ENCODE measurements around the gene TSHZ2.
"Not testable (repeated sequence)": the region's sequence is repeated elsewhere in the genome, so short reads cannot be mapped to it uniquely, and the experiment has no call there.

Gene TSHZ2

DNA sequence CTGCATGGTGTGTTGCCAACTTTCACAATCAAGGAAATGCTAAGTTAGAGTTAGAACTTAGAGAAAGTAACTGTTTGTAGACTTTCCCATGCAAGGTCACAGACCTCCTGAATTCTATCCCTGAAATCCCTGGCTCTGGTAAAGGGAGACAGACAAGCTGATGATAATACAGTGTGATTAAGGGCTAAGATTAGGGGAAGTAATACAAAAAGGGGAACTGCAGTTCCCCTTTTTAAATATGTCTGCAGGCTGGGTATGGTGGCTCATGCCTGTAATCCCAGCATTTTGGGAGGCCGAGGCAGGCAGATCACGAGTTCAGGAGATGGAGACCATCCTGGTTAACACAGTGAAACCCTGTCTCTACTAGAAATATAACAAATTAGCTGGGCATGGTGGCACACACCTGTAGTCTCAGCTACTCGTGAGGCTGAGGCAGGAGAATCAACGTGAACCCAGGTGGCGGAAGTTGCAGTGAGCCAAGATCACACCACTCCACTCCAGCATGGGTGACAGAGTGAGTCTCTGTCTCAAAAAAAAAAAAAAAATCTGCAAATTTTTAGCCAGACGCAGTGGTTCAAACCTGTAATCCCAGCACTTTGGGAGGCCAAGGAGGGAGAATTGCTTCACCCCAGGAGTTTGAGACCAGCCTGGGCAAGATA is 560.6 kb downstream of the TSHZ2 start:
- not testable (repeated sequence) for DNase-seq

DNA sequence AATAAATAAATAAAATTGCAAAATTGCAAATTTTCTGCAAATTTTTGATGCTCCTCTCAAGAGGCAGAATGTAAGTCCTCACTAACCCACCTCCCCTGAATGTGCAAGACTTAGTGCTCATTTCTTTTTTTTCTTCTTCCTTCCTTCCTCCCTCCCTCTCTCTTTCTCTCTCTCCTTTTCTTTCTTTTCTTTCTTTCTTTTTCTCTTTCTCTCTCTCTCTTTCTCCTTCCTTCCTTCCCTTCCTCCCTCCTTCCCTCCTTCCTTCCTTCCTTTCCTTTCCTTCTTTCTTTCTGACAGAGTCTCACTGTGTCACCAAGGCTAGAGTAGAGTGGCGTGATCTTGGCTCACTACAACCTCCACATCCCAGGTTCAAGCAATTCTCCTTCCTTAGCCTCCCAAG is 561.3 kb downstream of the TSHZ2 start:
- DNase-seq, result no peak

DNA sequence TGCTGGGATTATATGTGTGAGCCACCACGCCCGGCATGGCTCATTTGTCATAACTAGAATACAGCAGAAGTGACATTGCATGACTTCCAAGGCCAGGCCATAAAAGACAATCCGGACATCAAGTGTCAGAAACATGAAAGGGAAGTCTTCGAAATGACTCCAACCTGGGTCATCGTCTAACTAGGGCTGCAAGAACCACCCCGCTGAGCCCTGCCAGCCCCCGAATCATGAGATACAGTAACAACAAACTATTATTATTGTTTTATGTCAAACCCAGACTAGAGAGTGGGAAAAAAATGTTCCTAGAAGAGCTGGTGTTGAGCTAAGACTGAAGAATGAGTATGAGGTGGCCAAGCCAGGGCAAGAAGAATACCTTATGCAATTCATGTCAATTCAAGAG is 561.9 kb downstream of the TSHZ2 start:
- DNase-seq, result no peak

DNA sequence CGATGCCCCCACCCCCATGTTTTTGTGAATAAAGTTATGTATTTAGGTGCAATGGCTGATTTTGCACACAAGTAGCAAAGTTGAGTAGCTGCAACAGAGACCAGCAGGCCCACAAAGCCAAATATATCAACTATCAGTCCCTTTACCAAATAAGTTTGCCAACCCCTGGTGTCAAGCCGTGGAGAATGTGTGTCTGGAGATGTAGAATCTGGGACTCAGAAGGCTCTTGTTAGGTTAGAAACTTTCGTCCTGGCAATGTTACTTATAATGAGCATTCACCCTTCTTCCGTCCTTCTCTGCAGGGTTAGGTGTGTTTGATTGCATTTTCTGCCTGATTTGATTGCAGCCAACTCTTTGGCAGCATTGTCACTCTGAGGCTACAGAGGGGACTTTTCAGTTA is 563.7 kb downstream of the TSHZ2 start:
- DNase-seq, result no peak

DNA sequence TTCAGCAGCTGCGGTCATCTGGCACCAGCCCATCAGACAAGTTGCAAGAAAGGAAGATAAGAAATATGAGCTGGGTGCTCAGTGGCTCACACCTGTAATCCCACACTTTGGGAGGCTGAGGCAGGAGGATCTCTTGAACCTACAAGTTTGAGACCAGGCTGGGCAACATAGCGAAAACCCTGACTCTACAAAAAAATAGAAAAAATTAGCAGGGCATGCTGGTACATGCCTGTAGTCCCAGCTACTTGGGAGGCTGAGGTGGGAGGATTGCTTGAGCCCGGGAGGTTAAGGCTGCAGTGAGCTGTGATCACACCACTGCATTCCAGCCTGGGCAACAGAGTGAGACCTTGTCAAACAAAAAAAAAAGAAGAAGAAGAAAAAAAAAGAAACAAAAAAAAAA is 564.2 kb downstream of the TSHZ2 start:
- not testable (repeated sequence) for DNase-seq

DNA sequence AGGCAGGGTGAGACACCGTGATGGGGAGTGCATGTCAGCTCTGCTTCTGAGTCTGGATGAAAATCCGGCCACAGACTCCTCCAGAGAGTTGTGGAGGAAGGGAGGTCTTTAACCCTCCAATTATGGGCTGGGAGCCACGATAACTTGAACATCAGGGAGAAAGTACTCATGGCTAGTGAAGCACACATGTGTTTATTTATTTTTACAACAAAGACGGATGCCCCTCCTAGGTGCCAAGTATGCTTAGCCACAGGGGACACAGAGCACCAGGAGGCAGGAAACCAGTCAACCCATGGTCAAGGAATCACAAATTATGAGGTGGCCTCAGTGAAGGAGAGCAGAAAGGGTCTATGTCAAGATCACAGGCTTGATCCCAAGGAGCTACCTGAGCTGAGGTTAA is 567.4 kb downstream of the TSHZ2 start:
- no peak for DNase-seq
